Gastroesophageal sphincter (tissue), 4 donors: ENCODE measurements around the gene STH. TPM values are rescaled to one million over a fixed set of nuclear protein-coding genes. Genes with fewer than 3 reads are reported as not detected.

Source experiments
- ATAC-seq: fragments of 150-250 bp; one replicate; pipeline ENCODE4 v1.9.1; 2016; ENCODE audit warnings: mild to moderate bottlenecking, moderate library complexity
- H3K27ac ChIP-seq, 4 donors: fragments of 200-600 bp; sonication (generic) in 3 of 4; 1 replicate in 3 of 4; 2 replicates in 1 of 4; pipeline ENCODE4 v1.5.1; 2016 to 2019
- H3K27me3 ChIP-seq: fragments of 200-600 bp; sonication (generic); one replicate; pipeline ENCODE4 v1.5.1; 2019
- H3K36me3 ChIP-seq, 2 donors: fragments of 200-600 bp; sonication (generic); one replicate each; pipeline ENCODE4 v1.5.1; 2019; ENCODE audit warnings: control low read depth in 1 of 2
- H3K4me1 ChIP-seq, 3 donors: fragments of 200-600 bp; sonication (generic); 1 replicate in 2 of 3; 2 replicates in 1 of 3; pipeline ENCODE4 v1.5.1; 2016 to 2019; ENCODE audit warnings: control low read depth in 2 of 3
- H3K4me3 ChIP-seq, 2 donors: fragments of 200-600 bp; sonication (generic); one replicate each; pipeline ENCODE4 v1.5.1; 2019; ENCODE audit warnings: mild to moderate bottlenecking in 1 of 2, moderate library complexity in 1 of 2
- H3K9me3 ChIP-seq, 3 donors: fragments of 200-600 bp; sonication (generic); one replicate each; pipeline ENCODE4 v1.5.1; 2017 to 2019; ENCODE audit warnings: control low read depth in 2 of 3
- CTCF ChIP-seq, 4 experiments: fragments of 200-600 bp in 2 of 4; fragments of 450-650 bp in 2 of 4; sonication (generic) in 1 of 4; IDR thresholded peaks; one replicate each; pipeline ENCODE4 v1.5.1; 2017 to 2019; ENCODE audit warnings: antibody characterized with exemption in 4 of 4, mild to moderate bottlenecking in 2 of 4, moderate library complexity in 2 of 4
- EP300 ChIP-seq: sonication (generic); formaldehyde crosslinking; IDR thresholded peaks from one replicate; pipeline ENCODE4 v1.6.1; 2017; ENCODE audit warnings: antibody characterized with exemption, mild to moderate bottlenecking
- POLR2A ChIP-seq, 2 donors: fragments of 450-650 bp; IDR thresholded peaks; one replicate each; pipeline ENCODE4 v1.6.1; 2017; ENCODE audit warnings: antibody characterized with exemption in 2 of 2, mild to moderate bottlenecking in 2 of 2, moderate library complexity in 1 of 2
- POLR2AphosphoS5 ChIP-seq: sonication (generic); formaldehyde crosslinking; IDR thresholded peaks from one replicate; pipeline ENCODE4 v1.6.1; 2017; ENCODE audit warnings: antibody characterized with exemption
- WGBS, 2 donors: methylation state at CpG; one replicate each; pipeline ENCODE4 v1.1.5; 2018; ENCODE audit warnings: low coverage in 1 of 2; 5-methylcytosine and 5-hydroxymethylcytosine counted together
- total RNA-seq, 4 donors: library from RNA; depleted of rRNA; stranded (reverse); fragments of >200 nt; gene quantifications; one replicate each; pipeline ENCODE4 v1.1.0, GENCODE V29; 2016

Gene STH
- total RNA-seq, 4 donors from 2014 or later, result not detected

- no peak overlapping the region for H3K4me3 ChIP-seq
- H3K27me3 ChIP-seq, result no peaks in the 10 kb centered on the region
- H3K27ac ChIP-seq, result peak overlapping the region in 3 of 4 donors; percentile 60 to 65 (median 61)
- ATAC-seq, result no peak
- 42 to 70% methylated on average over 2 to 3 of the region's 3 CpGs for WGBS, 2 donors
- H3K9me3 ChIP-seq, result no peaks in the 10 kb centered on the region
- TF ChIP-seq POLR2AphosphoS5, result no peak
- no peak for TF ChIP-seq EP300
- no peak for TF ChIP-seq POLR2A (IDR thresholded peaks at IDR 0.05)
- no peak for TF ChIP-seq CTCF (IDR thresholded peaks at IDR 0.05)
- H3K4me1 ChIP-seq, result peaks cover 9 to 64% (median 13%) of the 10 kb centered on the region in 3 donors
- peaks cover 0 to 53% of the 10 kb centered on the region in 2 donors for H3K36me3 ChIP-seq
Measured at GRCh38 chr17:46043606-46044005, 44.6 kb downstream of the STH start.

DNA sequence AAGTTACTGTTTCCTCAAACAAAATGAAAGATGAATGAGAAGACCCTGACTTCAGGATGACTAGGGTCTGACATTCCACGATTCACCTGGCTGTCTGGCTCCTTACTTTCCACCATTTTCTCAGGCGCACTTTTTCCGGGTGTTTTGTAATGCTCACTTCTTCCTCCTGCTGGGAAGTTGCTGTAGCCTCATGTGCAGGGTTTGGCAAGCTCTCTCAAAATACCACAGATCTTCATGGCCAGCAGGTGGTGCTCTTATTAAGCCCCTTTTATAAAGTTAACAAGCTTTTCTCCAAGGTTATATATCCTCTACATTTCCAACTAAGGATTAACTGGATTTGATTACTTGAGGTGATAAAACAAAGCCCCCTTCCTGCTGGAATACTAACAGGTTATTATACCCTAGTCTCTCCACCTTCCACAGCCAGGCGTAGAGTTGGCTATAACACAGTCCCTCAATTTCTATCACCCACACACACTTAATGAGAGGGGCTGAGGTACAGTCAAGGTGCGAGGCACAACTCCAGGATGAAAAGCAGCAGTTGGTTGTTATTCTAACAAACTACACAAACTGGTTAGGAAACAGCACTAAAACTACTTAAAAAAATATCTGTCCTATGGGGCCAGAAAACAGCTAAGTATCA lies 45.4 kb downstream of the STH start:
- no peak for TF ChIP-seq POLR2A (IDR thresholded peaks at IDR 0.05)
- peak; percentile 80 for TF ChIP-seq POLR2AphosphoS5
- peak; percentile 79 to 95 (median 90) for TF ChIP-seq CTCF (IDR thresholded peaks at IDR 0.05)
- H3K9me3 ChIP-seq, result no peaks in the 10 kb centered on the region
- peak overlapping the region; percentile 31 to 61 (median 60) for H3K27ac ChIP-seq
- H3K4me1 ChIP-seq, result peaks cover 9 to 57% (median 13%) of the 10 kb centered on the region in 3 donors
- WGBS, 2 donors, result 0 to 38% methylated on average over 3 to 5 of the region's 5 CpGs
- peak; percentile 89 for ATAC-seq
- H3K27me3 ChIP-seq, result no peaks in the 10 kb centered on the region
- H3K4me3 ChIP-seq, result no peak overlapping the region
- peaks cover 0 to 53% of the 10 kb centered on the region in 2 donors for H3K36me3 ChIP-seq

DNA sequence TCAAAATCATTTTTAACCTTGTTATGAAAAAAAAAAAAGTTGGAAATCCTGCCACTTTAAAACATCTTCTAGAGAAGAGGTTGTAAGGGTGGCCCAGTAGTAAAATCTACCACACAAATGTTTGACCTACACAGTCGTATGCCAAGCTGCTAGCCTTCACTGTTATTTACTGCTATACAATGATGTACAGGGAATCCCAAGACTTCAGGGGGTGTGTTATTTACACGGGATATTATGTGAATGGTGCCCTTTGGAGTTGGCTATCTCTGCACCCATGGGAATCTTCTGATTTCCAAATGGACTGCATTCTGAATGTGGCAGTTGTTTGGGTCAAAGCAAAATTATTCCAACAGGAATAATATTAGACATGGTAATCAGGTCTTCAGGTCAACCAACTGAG lies 45.9 kb downstream of the STH start:
- Histone ChIP-seq H3K4me3 (no peak overlapping the region), H3K9me3 (no peaks in the 10 kb centered on the region), H3K27ac (peak overlapping the region in 3 of 4 donors; percentile 19 to 60 (median 26)), H3K4me1 (peaks cover 9 to 51% (median 10%) of the 10 kb centered on the region in 3 donors), H3K27me3 (no peaks in the 10 kb centered on the region), H3K36me3 (peaks cover 0 to 56% of the 10 kb centered on the region in 2 donors)
- TF ChIP-seq POLR2A (IDR thresholded peaks at IDR 0.05) (no peak), POLR2AphosphoS5 (no peak), CTCF (IDR thresholded peaks at IDR 0.05) (no peak), EP300 (no peak)
- no peak for ATAC-seq
- 48 to 51% methylated on average over 2 of the region's 2 CpGs for WGBS, 2 donors

DNA sequence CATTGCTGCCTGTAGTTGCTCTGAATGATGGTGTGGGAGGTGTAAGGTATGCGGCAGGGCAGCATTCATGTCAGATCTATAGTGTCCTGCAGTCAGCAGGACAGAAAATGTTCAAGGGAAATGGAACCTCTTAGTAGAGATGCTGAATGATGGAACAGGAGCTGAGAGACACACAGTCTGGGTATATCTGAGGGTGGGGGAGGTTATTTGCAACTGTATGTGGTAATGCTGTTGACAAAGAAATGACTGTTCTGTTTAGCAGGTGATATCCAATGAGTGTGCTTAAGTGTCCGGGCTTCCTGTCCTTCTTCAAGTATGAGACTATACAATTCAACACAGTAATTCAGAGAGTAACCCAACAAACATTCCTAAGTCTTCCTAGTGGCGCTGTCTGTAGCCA lies 46.6 kb downstream of the STH start:
- H3K4me3 ChIP-seq, result no peak overlapping the region
- TF ChIP-seq POLR2AphosphoS5 (no peak), EP300 (no peak), POLR2A (IDR thresholded peaks at IDR 0.05) (no peak), CTCF (IDR thresholded peaks at IDR 0.05) (no peak)
- no peaks in the 10 kb centered on the region for H3K9me3 ChIP-seq
- H3K27me3 ChIP-seq, result no peaks in the 10 kb centered on the region
- 75 to 78% methylated on average over 3 of the region's 3 CpGs for WGBS, 2 donors
- H3K27ac ChIP-seq, result peak overlapping the region in 3 of 4 donors; percentile 12 to 40 (median 19)
- peaks cover 0 to 62% of the 10 kb centered on the region in 2 donors for H3K36me3 ChIP-seq
- no peak for ATAC-seq
- peaks cover 6 to 45% (median 9%) of the 10 kb centered on the region in 3 donors for H3K4me1 ChIP-seq

GRCh38 chr17:46046957-46047356 lies 47.9 kb downstream of the STH start:
- no peaks in the 10 kb centered on the region for H3K9me3 ChIP-seq
- H3K27me3 ChIP-seq, result no peaks in the 10 kb centered on the region
- WGBS, 2 donors, result 60 to 90% methylated on average over 1 of the region's 1 CpG
- H3K36me3 ChIP-seq, result peaks cover 0 to 62% of the 10 kb centered on the region in 2 donors
- H3K4me1 ChIP-seq, result peaks cover 6 to 54% (median 11%) of the 10 kb centered on the region in 3 donors
- peak overlapping the region in 1 of 4 donors; percentile 52 for H3K27ac ChIP-seq
- H3K4me3 ChIP-seq, result no peak overlapping the region
- TF ChIP-seq EP300 (no peak), POLR2AphosphoS5 (no peak), POLR2A (IDR thresholded peaks at IDR 0.05) (no peak), CTCF (IDR thresholded peaks at IDR 0.05) (peak in 1 of 4 experiments; percentile 12)
- ATAC-seq, result no peak
